Measurements from ENCODE around the gene FAM135A.
"Not testable (repeated sequence)": the region's sequence is repeated elsewhere in the genome, so short reads cannot be mapped to it uniquely, and the experiment has no call there.

Gene FAM135A

DNA sequence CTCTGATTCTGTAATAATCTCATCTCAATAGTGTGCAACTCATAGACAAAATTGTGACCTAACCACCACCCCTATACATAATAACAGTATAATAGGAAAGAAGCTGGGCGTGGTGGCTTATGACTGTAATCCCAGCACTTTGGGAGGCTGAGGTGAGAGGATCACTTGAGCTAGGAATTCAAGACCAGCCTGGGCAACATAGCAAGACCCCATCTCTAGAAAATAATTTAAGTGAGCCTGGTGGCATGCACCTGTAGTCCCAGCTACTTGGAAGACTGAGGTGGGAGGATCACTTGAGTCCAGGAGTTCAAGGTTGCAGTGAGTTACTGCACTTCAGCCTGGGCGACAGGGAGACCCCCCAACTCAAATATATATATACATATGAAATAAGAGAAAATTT is 149.1 kb downstream of the FAM135A start:
- H3K4me1 ChIP-seq (ENCODE audit: control insufficient read depth, insufficient read depth, low read length); H3K4me3 ChIP-seq (ENCODE audit: low read length); H3K9ac ChIP-seq (ENCODE audit: low read length); H3K27me3 ChIP-seq (ENCODE audit: control insufficient read depth, insufficient read depth, low read length); H3K36me3 ChIP-seq (ENCODE audit: control insufficient read depth, insufficient read depth, low read length); H3K9me3 ChIP-seq (ENCODE audit: control insufficient read depth, low read length): not testable (repeated sequence)

DNA sequence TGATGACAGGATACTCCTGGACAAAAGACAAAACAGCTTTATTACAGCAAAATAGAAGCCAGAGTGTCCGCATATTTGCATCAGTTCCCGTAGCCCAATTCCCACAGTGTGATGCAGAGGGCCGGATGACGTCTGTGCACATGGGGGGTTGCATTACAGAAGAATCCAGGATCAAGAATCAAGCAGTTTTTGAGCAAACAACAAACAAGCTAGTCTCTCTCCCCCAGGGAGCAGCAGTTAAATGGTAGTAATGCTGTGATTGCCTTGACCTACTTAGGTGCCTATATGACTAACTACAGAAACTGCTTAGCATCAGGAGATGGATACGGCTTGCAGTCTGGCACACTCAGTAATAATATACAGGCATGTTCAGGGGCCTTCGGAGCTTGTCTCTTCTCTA is 150.2 kb downstream of the FAM135A start:
- H3K27me3 ChIP-seq (ENCODE audit: control insufficient read depth, insufficient read depth, low read length) = peaks cover 5% of the 10 kb centered on the region
- H3K4me1 ChIP-seq (ENCODE audit: control insufficient read depth, insufficient read depth, low read length) = peaks cover 6% of the 10 kb centered on the region
- no peak overlapping the region for H3K9ac ChIP-seq (ENCODE audit: low read length)
- no peaks in the 10 kb centered on the region for H3K36me3 ChIP-seq (ENCODE audit: control insufficient read depth, insufficient read depth, low read length)
- no peaks in the 10 kb centered on the region for H3K9me3 ChIP-seq (ENCODE audit: control insufficient read depth, low read length)
- no peak overlapping the region for H3K4me3 ChIP-seq (ENCODE audit: low read length)

DNA sequence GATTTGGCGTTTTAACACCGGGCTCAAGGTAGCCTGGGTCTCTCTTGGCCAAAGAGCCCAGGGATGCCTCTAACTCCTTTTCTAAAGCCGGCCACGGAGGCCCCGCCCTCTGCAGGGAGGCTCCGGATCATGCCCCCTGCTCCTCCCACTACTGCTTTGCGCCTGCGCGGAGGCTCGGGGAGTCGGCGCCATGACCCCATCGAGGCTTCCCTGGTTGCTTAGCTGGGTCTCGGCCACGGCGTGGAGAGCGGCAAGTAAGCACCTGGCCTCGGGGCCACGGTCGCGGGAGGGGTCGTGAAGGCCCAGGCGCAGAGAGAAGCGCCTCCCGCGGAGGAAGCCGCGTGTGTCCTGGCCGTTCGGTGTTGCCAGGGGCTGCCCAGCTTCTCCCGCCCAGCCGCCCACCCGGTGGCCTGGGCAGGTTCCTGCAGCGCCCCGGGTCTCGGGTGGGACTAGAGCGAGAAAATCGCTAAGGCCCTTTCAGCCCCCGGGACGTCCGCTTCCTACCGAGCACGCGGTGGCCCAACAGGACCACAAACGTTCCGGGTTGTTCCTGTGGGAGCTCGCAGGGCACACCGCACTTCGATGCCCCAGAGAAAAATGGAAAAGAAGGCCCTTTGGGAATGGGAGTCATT is 153.6 kb downstream of the FAM135A start, which contains the start of gene SDHAF4:
Gene SDHAF4, plus strand, starts transcription at position 180 of the 632 bp plus-strand sequence. Its CDS starts 11 bp downstream, at position 191.
- no peaks in the 10 kb centered on the region for H3K9me3 ChIP-seq (ENCODE audit: control insufficient read depth, low read length)
- H3K27me3 ChIP-seq (ENCODE audit: control insufficient read depth, insufficient read depth, low read length) = peaks cover 5% of the 10 kb centered on the region
- H3K4me3 ChIP-seq (ENCODE audit: low read length) = peak within 1 kb of the TSS; percentile 85
- peak within 1 kb of the TSS; percentile 96 for H3K9ac ChIP-seq (ENCODE audit: low read length)
- H3K4me1 ChIP-seq (ENCODE audit: control insufficient read depth, insufficient read depth, low read length) = peaks cover 6% of the 10 kb centered on the region
- no peaks in the 10 kb centered on the region for H3K36me3 ChIP-seq (ENCODE audit: control insufficient read depth, insufficient read depth, low read length)

DNA sequence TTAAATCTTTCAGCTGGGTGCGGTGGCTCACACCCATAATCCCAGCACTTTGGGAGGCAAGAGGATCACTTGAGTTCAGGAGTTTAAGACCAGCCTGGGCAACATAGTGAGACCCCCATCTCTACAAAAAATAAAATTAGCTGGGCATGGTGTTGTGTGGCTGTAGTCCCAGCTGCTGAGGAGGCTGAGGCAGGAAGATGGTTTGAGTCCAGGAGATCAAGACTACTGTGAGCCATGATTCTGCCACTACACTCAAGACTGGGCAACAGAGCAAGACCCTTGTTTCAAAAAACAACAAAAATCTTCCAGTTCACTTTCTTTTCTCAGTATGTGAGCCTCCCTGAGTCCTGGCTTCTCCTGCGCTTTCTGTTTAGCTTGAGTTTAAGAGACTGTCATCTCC is 161.3 kb downstream of the FAM135A start:
- no peaks in the 10 kb centered on the region for H3K9me3 ChIP-seq (ENCODE audit: control insufficient read depth, low read length)
- no peak overlapping the region for H3K9ac ChIP-seq (ENCODE audit: low read length)
- H3K27me3 ChIP-seq (ENCODE audit: control insufficient read depth, insufficient read depth, low read length) = no peaks in the 10 kb centered on the region
- no peaks in the 10 kb centered on the region for H3K4me1 ChIP-seq (ENCODE audit: control insufficient read depth, insufficient read depth, low read length)
- no peaks in the 10 kb centered on the region for H3K36me3 ChIP-seq (ENCODE audit: control insufficient read depth, insufficient read depth, low read length)
- H3K4me3 ChIP-seq (ENCODE audit: low read length) = no peak overlapping the region

DNA sequence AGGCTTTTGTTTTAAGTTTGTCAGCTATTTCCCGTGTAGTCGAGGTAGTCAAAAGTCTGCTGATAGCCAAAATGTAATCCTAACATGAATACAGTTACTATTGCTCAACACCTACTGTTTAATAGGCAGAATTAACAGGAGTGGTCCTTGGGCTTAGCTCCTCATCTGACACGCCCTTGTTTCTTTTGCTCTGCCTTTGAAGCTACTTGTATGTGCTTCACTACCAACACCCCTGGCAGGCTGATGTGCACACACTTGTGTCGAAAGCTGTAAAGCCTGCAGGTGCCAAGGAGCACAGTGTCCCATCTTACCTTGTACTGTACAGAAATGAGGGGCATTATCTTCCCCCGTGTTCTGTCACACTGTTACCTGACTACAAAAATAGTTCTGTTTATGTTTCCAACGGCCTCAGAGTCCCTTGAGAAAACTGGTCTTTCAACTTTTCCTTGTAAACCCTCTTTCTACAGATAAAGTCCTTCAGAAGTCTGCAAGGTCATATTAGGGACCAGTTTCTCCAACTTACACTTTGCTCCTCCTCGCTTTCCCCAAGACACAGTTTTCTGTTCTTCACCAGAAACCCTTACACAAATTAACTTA is 162.7 kb downstream of the FAM135A start:
- no peaks in the 10 kb centered on the region for H3K9me3 ChIP-seq (ENCODE audit: control insufficient read depth, low read length)
- H3K4me3 ChIP-seq (ENCODE audit: low read length) = no peak overlapping the region
- H3K9ac ChIP-seq (ENCODE audit: low read length) = no peak overlapping the region
- no peaks in the 10 kb centered on the region for H3K4me1 ChIP-seq (ENCODE audit: control insufficient read depth, insufficient read depth, low read length)
- H3K36me3 ChIP-seq (ENCODE audit: control insufficient read depth, insufficient read depth, low read length) = no peaks in the 10 kb centered on the region
- no peaks in the 10 kb centered on the region for H3K27me3 ChIP-seq (ENCODE audit: control insufficient read depth, insufficient read depth, low read length)

DNA sequence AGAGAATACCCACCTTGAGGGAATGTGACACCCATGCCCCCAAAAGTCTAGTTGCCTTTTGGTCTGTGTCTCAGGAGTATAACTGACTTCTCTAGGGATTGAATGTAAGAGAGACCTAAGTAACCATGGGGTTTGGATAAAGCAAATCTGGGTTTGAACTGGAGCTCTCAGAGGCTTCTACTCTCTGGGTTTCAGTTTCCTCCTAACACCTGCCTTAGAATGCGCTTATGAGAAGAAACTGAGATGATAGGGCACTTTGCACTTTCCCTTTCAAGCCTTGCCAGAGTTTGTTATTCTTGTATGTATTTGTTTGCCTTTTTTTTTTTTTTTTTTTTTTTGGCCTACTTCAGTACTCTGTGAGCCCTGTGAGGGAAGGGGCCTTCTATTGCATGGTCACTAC is 172.8 kb downstream of the FAM135A start:
- Histone ChIP-seq H3K4me1 (ENCODE audit: control insufficient read depth, insufficient read depth, low read length) (no peaks in the 10 kb centered on the region), H3K36me3 (ENCODE audit: control insufficient read depth, insufficient read depth, low read length) (no peaks in the 10 kb centered on the region), H3K27me3 (ENCODE audit: control insufficient read depth, insufficient read depth, low read length) (no peaks in the 10 kb centered on the region), H3K9me3 (ENCODE audit: control insufficient read depth, low read length) (no peaks in the 10 kb centered on the region), H3K4me3 (ENCODE audit: low read length) (no peak overlapping the region), H3K9ac (ENCODE audit: low read length) (no peak overlapping the region)

DNA sequence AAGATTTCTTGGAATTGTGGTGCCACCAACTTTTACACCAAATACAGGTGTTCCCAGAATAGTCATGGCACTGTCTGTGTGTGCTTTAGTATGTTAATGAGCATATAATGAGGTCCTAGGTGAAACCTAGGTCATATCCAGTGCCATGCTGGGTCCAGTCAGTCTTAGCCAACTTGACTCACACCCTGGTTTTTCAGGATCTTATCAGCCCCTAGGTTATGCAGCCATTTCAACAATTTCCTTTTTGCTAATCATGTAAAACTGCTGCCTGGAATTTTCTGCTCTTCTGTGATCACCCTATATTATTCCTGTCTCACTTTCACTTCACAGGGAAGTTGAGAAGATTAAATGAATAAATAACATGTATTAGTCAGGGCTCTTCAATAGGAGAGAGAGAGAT is 177.1 kb downstream of the FAM135A start:
- Histone ChIP-seq H3K27me3 (ENCODE audit: control insufficient read depth, insufficient read depth, low read length) (no peaks in the 10 kb centered on the region), H3K4me3 (ENCODE audit: low read length) (no peak overlapping the region)

DNA sequence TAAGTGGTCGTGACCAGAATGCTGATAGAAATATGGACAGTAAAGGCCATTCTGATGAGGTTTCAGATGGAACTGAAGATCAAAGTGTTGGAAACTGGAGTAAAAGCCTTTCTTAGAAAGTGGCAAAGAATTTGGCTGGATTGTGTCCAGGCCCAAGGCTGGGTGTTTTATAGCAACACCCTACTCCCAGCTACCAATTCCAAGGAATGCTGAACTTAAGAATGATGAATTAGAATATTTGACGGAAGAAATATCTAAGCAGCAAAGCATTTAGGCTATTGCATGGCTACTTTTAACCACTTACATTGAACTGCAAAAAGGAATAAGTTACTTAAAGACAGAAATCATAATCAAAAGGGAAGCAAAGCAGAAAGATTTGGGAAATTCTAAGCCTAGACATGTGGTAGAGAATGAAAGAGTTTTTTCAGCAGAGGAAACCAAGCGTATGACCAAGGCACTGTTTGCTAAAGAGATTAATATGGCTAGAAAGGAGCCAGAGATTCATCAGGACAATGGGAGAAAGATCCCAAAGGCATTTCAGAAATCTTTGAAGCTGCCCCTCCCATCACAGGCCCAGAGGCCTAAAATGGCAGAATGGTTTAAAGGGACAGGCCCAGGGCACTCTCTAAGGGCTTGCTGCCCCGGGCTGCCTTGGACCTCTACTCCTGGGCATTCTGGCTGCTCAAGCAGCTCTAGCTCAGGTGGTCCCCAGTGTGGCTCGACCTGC is 179.2 kb downstream of the FAM135A start:
- H3K9ac ChIP-seq (ENCODE audit: low read length) = no peak overlapping the region
- no peak overlapping the region for H3K4me3 ChIP-seq (ENCODE audit: low read length)
- no peaks in the 10 kb centered on the region for H3K36me3 ChIP-seq (ENCODE audit: control insufficient read depth, insufficient read depth, low read length)
- no peaks in the 10 kb centered on the region for H3K4me1 ChIP-seq (ENCODE audit: control insufficient read depth, insufficient read depth, low read length)
- no peaks in the 10 kb centered on the region for H3K27me3 ChIP-seq (ENCODE audit: control insufficient read depth, insufficient read depth, low read length)
- H3K9me3 ChIP-seq (ENCODE audit: control insufficient read depth, low read length) = no peaks in the 10 kb centered on the region

More for the DNA sequence above, 177.1 kb downstream of the FAM135A start:
- Histone ChIP-seq H3K36me3 (ENCODE audit: control insufficient read depth, insufficient read depth, low read length) (no peaks in the 10 kb centered on the region), H3K9me3 (ENCODE audit: control insufficient read depth, low read length) (no peaks in the 10 kb centered on the region), H3K4me1 (ENCODE audit: control insufficient read depth, insufficient read depth, low read length) (no peaks in the 10 kb centered on the region), H3K9ac (ENCODE audit: low read length) (no peak overlapping the region)

DNA sequence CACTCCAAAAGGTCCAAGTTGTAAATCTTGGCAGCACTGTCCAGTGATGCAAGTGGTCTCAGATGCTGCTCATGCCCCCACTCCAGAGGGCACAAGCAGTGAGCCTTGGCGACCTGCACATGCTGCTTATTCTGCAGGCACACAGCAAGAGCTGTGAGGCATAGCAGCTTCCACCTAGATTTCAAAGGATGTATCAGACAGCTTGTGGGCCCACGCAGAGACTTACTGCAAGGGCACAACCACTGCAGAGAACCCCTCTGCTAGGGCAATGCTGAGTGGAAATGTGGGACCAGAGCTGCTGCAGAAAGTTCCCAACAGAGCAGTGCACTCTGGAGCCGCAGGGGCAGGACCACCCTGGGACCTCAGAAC is 179.8 kb downstream of the FAM135A start:
- no peaks in the 10 kb centered on the region for H3K27me3 ChIP-seq (ENCODE audit: control insufficient read depth, insufficient read depth, low read length)
- no peaks in the 10 kb centered on the region for H3K9me3 ChIP-seq (ENCODE audit: control insufficient read depth, low read length)
- no peak overlapping the region for H3K4me3 ChIP-seq (ENCODE audit: low read length)
- H3K4me1 ChIP-seq (ENCODE audit: control insufficient read depth, insufficient read depth, low read length) = no peaks in the 10 kb centered on the region
- no peaks in the 10 kb centered on the region for H3K36me3 ChIP-seq (ENCODE audit: control insufficient read depth, insufficient read depth, low read length)
- no peak overlapping the region for H3K9ac ChIP-seq (ENCODE audit: low read length)

DNA sequence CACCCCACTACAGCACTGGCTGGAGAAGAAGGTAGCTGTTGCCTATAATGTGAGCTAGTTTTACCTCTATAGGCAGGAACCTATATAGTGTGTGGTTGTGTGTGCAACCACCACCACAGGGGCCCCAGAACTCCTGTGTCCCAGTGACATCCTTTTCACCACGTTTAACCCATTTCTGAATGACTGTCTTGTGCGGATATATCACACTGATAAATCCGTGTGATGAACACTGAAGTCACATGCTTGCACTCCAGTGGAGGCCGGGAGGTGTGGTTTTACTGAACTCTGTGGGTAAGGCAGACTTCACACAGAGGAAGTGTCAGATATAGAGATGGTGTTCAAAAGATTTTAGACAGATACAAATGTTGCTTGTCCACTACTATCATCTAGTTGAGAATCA is 185.9 kb downstream of the FAM135A start:
- H3K9me3 ChIP-seq (ENCODE audit: control insufficient read depth, low read length) = no peaks in the 10 kb centered on the region

DNA sequence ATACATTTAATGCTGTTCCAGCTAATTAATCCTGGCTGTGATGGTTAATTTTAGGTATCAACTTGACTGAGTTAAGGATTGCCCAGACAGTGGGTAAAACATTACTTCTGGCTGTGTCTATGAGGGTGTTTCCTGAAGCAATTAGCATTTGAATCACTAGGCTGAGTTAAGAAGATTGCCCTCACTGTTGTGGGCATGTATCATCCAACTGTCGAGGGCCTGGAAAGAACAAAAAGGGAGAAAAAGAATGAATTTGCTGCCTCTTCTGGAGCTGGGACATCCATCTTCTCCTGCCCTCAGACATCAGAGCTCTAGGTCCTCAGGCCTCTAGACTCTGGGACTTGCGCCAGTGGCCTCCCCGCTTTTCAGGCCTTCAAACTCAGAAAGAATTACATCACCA is 187.7 kb downstream of the FAM135A start:
- no peak overlapping the region for H3K9ac ChIP-seq (ENCODE audit: low read length)
- no peaks in the 10 kb centered on the region for H3K4me1 ChIP-seq (ENCODE audit: control insufficient read depth, insufficient read depth, low read length)

More for the DNA sequence above, 185.9 kb downstream of the FAM135A start:
- no peak overlapping the region for H3K4me3 ChIP-seq (ENCODE audit: low read length)
- H3K36me3 ChIP-seq (ENCODE audit: control insufficient read depth, insufficient read depth, low read length) = no peaks in the 10 kb centered on the region
- H3K27me3 ChIP-seq (ENCODE audit: control insufficient read depth, insufficient read depth, low read length) = no peaks in the 10 kb centered on the region
- H3K4me1 ChIP-seq (ENCODE audit: control insufficient read depth, insufficient read depth, low read length) = no peaks in the 10 kb centered on the region
- H3K9ac ChIP-seq (ENCODE audit: low read length) = no peak overlapping the region

DNA sequence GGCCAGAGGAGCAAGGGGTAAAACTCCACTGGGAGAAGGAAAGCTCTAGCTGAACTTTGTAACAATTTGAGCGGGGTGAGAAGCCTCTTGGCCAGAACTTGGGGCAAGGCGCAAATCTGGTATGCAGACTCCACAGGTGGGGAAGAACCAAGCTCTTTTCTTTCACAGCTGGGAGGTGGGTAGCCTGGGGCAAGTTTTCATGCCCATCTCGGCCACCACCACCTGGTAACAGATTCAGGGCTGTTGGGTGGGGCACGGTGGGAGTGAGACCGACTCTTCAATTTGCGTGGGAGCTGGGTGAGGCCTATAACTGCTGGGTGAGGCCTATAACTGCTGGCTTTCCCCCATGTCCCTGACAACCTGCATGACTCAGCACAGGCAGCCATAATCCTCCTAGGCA is 190.9 kb downstream of the FAM135A start:
- Histone ChIP-seq H3K4me1 (ENCODE audit: control insufficient read depth, insufficient read depth, low read length) (no peaks in the 10 kb centered on the region), H3K9ac (ENCODE audit: low read length) (no peak overlapping the region), H3K9me3 (ENCODE audit: control insufficient read depth, low read length) (no peaks in the 10 kb centered on the region)

More for the DNA sequence above, 187.7 kb downstream of the FAM135A start:
- Histone ChIP-seq H3K27me3 (ENCODE audit: control insufficient read depth, insufficient read depth, low read length) (no peaks in the 10 kb centered on the region), H3K36me3 (ENCODE audit: control insufficient read depth, insufficient read depth, low read length) (no peaks in the 10 kb centered on the region), H3K4me3 (ENCODE audit: low read length) (no peak overlapping the region), H3K9me3 (ENCODE audit: control insufficient read depth, low read length) (no peaks in the 10 kb centered on the region)

More for the DNA sequence above, 190.9 kb downstream of the FAM135A start:
- Histone ChIP-seq H3K36me3 (ENCODE audit: control insufficient read depth, insufficient read depth, low read length) (no peaks in the 10 kb centered on the region), H3K4me3 (ENCODE audit: low read length) (no peak overlapping the region), H3K27me3 (ENCODE audit: control insufficient read depth, insufficient read depth, low read length) (no peaks in the 10 kb centered on the region)

Data from mucosa of stomach (tissue), 1 donor.